ENCODE measurements around the gene TNIK.

DNA sequence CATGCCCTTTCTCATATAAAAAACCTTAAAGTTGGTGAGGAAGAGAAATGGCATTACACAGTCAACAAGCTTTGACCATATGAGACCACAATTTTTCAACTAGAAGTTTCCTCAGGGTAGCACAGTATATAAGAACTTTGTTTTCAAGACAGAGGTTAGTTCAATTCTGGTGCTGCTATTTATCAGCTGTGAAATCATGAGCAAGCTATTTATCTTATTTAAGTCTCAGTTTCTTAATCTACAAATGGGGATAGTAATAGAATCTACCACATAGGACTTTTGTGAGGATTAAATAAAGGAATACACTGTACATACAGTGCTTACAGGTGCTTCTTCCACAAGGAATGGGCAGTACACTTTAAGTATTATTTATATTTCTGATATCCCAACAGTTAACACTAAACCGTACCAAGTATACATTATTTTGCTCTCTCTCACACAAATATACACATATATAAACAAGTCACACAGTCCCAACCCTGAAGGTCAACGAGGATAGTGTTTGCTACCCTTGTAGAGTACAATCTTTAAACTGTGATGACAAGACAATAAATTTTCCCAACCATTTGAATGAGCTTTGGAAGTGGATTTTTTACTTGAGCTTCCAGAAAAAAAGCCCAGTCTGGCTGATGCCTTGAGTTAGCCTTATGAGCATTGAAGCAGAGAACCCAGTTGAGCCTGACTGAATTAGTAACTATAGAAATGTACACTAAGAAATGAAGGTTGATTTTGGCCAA lies 178.8 kb downstream of the TNIK start:
- TF ChIP-seq, protein P1, sequence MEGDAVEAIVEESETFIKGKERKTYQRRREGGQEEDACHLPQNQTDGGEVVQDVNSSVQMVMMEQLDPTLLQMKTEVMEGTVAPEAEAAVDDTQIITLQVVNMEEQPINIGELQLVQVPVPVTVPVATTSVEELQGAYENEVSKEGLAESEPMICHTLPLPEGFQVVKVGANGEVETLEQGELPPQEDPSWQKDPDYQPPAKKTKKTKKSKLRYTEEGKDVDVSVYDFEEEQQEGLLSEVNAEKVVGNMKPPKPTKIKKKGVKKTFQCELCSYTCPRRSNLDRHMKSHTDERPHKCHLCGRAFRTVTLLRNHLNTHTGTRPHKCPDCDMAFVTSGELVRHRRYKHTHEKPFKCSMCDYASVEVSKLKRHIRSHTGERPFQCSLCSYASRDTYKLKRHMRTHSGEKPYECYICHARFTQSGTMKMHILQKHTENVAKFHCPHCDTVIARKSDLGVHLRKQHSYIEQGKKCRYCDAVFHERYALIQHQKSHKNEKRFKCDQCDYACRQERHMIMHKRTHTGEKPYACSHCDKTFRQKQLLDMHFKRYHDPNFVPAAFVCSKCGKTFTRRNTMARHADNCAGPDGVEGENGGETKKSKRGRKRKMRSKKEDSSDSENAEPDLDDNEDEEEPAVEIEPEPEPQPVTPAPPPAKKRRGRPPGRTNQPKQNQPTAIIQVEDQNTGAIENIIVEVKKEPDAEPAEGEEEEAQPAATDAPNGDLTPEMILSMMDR (conservative IDR thresholded peaks at IDR 0.05; ENCODE audit: low read depth, low read length), result no peak
- TF ChIP-seq EZH2 (IDR thresholded peaks at IDR 0.05; ENCODE audit: borderline replicate concordance, low read depth, low read length, poor library complexity, severe bottlenecking), result no peak

Data from A673 (cell line).